GM12873 (cell line): ENCODE measurements around the gene GRHPR.

ENCODE experiments used
- TF ChIP-seq, protein P1 (sequence below): IDR thresholded peaks from 2 replicates; pipeline ENCODE4 v1.5.1; 2012; ENCODE audit warnings: low read depth, mild to moderate bottlenecking, moderate library complexity, low read length, control low read depth; ENCODE audit not compliant: insufficient read depth; ENCODE audit errors: missing control alignments

The GRHPR gene

DNA sequence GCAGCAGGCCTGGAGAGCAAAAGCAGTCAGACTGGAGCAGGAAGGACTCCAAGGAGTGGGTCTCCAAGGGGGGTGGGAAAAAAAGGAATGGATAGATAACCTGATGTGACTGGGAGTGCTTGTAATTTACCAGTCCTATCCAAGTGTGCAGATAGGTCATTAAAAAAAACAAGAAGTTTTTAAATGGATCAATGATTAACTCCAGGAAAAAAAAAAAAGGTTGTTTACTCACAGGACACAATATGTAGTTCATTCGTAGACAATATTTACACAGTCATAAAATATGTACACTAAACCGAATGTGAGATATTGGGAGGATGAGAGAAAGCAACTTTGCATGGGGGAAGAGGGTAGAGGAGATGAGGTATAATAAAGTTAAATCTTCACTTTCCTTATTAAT is 22.4 kb downstream of the GRHPR start:
- TF ChIP-seq, protein P1, sequence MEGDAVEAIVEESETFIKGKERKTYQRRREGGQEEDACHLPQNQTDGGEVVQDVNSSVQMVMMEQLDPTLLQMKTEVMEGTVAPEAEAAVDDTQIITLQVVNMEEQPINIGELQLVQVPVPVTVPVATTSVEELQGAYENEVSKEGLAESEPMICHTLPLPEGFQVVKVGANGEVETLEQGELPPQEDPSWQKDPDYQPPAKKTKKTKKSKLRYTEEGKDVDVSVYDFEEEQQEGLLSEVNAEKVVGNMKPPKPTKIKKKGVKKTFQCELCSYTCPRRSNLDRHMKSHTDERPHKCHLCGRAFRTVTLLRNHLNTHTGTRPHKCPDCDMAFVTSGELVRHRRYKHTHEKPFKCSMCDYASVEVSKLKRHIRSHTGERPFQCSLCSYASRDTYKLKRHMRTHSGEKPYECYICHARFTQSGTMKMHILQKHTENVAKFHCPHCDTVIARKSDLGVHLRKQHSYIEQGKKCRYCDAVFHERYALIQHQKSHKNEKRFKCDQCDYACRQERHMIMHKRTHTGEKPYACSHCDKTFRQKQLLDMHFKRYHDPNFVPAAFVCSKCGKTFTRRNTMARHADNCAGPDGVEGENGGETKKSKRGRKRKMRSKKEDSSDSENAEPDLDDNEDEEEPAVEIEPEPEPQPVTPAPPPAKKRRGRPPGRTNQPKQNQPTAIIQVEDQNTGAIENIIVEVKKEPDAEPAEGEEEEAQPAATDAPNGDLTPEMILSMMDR: no peak

DNA sequence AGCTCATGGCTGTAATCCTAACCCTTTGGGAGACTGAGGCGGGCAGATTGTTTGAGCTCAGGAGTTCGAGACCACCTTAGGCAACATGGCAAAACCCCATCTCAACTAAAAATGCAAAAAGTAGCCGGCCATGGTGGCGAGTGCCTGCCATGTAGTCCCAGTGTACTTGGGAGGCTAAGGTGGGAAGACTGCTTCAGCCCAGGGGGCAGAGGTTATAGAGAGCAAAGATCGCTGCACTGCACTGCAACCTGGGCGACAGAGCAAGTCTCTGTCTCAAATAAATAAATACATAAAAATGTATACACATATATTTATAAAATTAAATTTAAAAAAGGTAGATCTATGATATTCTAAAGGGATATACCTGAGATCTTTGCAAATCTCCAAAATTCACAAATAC is 23.3 kb downstream of the GRHPR start:
- TF ChIP-seq, protein P1: no peak

DNA sequence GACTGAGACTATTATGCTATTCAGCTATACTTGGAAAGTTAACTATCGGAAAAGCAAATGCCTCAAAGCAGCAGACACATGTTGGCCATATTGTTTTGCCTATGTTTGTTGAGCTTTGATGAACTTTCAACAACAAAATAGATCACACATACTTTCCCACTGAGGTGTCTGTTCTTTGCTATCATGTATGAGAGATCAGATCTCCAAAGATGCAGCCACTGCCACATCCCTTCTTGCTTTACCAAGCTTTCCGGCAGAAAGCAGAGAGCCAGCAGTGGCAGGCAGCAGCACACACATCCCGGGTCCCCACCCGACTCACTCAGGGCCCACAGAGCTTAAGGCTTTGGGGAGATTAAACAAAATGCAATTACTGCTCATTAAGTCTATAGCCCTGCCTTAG is 23.9 kb downstream of the GRHPR start:
- TF ChIP-seq, protein P1: no peak

DNA sequence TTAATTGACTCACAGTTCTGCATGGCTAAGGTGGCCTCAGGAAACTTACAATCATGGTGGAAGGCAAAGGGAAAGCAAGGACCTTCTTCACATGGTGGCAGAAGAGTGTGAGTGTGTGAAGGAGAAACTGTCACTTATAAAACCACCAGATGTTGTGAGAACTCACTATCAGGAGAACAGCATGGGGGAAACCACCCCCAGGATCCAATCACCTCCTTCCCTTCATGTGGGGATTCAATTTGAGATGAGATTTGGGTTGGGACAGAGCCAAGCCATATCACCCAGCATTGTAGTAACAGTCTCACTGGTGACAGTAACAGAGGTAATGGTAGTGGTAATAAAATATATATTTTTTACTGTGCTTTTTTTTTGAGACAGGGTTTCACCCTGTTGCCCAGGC is 24.6 kb downstream of the GRHPR start:
- TF ChIP-seq, protein P1: no peak

DNA sequence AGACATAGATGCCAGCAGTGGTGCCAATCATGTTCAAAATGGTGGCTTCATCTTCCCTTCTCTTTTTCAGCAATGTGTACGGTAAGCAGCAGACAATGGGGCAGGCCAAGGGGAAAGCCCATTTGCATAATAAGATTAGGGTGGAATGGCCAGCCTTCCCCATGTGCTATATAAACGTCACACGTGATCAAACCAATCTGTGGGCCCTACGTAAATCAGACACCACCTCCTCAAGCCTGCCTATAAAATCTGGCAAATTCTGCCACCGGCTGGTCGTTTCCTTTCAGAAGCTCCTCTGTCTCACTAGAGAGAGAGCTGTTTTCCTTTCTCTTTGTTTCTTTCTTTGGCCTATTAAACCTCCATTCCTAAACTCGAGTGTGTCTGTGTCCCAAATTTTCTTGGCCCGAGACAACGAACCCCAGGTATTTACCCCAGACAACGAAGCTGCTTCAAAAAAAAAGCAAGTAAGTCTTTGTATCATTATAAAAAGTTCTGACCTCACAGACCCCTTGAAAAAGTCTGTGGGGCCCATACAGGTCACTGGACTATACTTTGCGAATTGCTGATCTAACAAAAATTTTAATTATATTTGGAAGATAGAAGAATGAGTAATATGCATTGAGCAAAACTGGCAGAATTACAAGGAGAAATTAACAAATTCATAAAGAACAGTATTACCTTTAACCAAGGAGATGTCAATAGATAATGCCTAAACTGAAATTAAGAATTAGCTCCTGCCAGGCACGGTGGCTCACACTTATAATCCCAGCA is 27.6 kb downstream of the GRHPR start:
- TF ChIP-seq, protein P1: no peak

DNA sequence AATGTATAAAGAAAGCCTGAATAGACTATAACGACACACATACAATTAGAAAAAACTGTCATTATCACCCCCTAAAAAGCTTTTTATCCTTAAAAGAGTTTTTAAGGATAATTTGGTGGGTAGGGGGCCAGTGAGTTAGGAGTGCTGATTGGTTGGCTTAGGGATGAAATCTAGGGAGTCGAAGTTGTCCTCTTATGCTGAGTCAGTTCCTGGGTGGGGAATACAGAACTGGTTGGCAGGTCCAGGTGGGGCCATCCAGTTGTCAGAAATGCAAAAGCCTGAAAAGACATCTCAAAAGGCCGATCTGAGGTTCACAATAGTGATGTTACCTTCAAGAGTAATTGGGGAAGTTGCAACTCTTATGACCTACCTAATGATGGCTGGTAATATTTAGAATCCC is 29.1 kb downstream of the GRHPR start:
- TF ChIP-seq, protein P1: no peak

DNA sequence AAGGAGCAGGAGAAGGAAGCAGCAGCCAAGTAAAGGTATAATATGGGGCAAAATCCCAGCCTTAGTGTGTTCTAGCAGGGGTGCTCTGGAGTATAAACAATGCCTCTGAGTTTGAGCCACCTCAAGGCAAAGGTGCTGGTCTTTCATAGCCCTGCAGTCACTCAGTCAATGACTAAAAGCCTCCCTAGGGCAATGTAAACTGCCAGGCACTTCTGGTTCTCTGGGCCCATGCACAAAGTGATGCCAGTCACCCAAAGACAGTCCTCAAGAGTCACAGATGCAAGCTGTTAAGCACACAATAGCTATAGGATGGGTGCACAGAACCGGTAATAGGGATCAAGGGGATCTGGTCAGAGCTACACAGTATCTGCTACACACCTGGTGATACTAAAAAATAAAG is 30.1 kb downstream of the GRHPR start:
- TF ChIP-seq, protein P1: no peak
